NCI-H345 treated with DMSO at 0.1 percent for 48 hours (cell line): ENCODE measurements around the gene GNL3.
"Not testable (repeated sequence)": the region's sequence is repeated elsewhere in the genome, so short reads cannot be mapped to it uniquely, and the experiment has no call there.

Source experiments
- DNase-seq: peaks from one replicate; lab custom pipeline; 2025; ENCODE audit not compliant: unreplicated experiment; lab: John Stamatoyannopoulos, UW

The GNL3 gene, protein sequence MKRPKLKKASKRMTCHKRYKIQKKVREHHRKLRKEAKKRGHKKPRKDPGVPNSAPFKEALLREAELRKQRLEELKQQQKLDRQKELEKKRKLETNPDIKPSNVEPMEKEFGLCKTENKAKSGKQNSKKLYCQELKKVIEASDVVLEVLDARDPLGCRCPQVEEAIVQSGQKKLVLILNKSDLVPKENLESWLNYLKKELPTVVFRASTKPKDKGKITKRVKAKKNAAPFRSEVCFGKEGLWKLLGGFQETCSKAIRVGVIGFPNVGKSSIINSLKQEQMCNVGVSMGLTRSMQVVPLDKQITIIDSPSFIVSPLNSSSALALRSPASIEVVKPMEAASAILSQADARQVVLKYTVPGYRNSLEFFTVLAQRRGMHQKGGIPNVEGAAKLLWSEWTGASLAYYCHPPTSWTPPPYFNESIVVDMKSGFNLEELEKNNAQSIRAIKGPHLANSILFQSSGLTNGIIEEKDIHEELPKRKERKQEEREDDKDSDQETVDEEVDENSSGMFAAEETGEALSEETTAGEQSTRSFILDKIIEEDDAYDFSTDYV

DNA sequence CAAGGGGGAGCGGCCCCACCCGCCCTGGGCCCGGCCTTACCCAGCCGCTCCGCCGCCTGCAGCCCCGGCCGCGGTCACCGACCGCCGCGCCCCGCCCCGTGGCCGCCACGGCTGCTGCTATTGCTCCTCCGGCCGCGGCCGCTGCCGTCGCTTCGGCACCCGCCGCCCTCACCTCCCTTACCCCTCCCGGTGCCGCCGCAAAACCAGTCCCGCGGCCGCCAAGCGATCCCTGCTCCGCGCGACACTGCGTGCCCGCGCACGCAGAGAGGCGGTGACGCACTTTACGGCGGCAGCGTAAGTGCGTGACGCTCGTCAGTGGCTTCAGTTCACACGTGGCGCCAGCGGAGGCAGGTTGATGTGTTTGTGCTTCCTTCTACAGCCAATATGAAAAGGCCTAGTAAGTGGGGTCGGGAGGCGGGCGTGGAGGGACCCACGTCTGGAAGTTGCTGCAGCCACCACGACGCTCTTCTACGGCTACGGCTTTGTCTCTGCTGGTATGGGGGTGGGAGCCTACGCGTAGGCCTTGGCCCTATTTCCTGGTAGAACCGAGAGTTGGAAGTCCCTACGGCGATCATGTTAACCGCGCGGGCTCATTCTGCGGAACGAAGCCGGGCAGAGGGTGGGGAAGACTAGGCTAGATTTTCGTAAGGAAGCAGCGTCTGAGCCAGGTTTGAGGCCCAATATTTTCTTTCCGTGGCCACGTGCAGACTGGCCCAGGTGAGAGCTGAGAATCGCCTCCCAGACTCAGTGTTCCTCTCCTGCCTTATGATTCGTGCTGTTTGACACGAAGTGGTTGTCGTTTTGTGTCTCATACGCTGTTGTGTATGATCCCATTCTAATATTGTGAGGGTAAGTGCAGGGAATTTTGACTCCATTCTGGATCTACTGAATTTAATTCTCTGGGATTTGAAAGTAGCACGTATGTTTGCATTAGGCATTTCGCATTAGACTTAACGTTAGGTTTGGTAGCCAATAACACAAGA is at the start of gene GNL3, which contains the start of gene PBRM1:
GNL3 (plus strand) TSS at position 324 of the 983 bp plus-strand sequence; CDS start at position 385, 61 bp downstream.
PBRM1 (minus strand) TSS at position 205 of the 983 bp plus-strand sequence.
- peak; percentile 68 for DNase-seq

DNA sequence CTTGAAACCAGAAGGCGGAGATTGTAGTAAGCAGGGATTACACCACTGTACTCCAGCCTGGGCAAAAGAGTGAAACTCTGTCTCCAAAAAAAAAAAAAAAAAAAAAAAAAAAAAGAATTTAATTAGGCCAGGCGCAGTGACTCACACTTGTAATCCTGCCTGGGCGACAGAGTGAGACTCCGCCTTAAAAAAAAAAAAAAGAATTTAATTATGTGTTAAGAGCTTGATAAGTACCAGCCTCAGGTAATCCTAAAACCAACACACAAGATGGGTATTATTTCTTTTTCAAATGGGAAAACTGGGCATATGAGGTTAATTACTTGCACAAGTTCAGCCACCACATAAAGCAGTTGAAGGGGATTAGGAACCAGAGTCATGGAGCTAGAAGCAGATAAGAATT is 49.2 kb upstream of the GNL3 start:
- DNase-seq: no peak

DNA sequence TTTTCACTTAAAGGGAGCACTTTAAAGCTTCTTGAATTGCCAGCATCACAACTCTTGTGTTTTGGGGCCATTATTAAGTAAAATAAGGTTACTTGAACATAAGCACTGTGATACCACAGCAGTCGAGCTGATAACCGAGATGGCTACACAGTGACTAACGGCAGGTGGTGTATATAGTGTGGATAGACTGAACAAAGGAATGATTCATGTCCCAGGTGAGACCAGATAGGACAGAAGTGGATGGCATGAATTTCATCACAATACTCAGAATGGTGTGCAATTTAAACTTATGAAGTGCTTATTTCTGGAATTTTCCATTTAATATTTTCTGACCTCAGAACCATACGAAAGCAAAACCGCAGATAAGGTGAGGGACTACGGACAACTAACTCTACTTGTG is 40.3 kb upstream of the GNL3 start:
- DNase-seq: no peak

DNA sequence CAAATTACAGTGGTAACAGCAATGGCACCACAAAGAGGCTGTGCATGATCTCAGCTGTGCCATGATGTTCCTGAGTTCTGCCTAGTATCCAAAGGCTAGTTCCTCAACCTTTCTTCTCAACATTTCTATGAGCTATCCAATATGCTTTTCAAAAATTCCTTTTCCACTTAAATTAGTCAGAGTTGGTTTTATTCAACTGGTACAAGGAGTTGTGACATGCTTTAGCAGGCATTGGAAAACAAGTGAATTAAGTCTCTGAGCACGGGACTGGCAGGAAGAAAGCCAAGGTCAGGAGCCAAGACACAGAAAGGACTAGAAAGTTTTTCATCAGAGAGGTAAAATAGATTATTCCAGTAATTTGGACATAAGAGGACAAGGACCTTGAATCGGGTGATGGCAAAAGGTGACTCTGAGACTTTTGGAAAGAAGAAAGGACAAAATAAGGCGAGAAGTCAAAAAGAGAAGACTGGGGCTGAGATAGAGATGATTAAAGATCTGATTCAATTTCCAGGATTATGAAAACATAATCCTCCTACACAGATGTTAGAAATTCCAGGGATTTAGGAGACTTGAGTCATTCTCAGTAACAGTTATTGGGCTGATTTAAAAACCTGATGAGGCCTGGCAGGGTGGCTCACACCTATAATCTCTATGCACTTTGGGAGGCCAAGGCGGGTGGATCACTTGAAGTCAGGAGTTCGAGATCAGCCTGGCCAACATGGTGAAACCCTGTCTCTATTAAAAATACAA is 36.2 kb upstream of the GNL3 start:
- DNase-seq: no peak

DNA sequence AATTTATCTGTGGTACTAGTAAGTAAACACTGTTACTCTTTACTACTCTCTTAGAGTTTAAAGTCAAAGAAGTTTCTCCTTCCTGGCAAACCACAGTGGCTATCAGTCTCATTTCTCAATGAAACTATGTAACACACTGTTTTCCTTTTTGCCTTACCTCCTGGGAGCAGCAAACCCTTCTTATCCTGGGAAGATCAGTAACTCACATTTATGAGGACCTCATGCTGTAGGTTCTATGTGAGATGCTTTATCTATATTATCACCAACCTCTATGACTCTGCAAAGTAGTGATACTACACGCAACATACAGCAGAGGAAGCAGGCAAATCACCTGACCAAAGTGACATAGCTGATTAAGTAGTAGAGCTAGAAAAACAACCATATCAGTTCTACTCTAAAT is 35.4 kb upstream of the GNL3 start:
- no peak for DNase-seq

DNA sequence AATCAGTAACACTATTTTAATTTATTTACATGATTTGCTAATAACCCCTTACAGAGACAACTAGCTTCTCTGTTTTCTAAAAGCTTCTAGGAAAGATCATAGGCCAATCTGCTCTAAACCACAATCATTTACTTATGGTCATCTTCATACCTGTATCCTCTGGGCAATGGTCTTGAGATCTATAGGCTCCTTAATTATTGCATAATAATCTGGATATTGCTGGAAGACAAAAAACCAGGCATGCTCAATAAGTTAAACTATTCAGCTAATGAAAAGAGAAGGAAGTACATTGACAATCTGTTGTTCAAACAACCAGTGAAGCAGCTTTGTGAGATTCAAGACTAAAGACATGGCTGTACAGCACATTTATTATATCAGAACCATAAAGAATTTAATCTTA is 34.2 kb upstream of the GNL3 start:
- no peak for DNase-seq

DNA sequence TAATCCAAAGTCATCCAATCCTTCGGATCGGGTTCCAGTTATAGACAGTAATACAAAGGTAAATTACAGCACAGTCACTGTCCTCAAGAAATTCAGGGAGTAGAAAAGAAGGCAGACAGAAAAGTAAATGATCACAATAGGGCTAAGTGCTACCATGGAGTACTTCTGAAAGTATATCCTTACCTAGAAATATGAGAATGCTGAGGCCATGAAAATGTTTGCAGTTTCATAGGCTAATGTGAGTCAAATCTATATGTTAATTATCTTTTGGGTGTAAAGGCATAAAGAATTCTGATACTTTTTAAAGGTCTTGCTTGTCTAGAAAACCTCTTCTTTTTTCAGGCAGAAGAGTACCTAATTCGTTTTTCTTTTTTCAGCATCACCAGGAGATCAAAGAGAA is 29.9 kb upstream of the GNL3 start:
- DNase-seq: no peak

DNA sequence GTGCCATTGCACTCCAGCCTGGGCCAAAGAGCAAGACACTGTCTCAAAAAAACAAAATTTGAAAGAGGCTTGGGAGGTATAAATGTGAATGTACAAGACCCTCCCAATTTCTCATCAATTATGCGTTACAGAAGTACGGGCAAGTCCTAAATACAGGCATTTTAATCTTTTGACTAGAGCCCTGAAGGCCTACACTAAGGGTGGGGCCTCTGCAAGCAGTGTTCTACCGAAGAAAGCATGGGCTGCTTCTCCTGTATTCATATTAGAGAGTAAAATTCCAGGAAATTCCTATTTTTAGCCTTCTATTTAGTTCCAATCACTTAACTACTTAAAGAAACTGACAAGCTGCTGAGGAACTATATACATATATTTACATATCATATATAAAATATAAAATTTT is 25.8 kb upstream of the GNL3 start:
- DNase-seq: no peak

DNA sequence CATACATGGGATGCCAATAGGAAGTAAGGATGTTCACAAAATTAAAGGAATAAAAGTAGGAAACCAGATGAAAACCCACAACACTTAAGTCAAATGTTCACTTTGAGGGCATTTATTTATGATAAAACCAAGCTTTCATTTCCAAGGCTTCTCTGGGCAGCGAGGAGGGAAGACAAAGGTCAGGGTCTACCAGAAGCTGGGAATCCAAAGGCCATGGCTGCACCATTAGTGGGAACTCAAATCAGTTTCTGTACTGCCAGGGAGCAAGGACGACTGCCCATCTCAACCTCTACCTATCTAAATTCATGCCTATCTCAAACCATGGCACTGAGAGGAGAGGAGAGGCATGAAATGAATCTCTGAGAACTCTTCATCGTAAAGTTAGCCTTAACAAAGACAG is 22.7 kb upstream of the GNL3 start:
- DNase-seq: no peak

DNA sequence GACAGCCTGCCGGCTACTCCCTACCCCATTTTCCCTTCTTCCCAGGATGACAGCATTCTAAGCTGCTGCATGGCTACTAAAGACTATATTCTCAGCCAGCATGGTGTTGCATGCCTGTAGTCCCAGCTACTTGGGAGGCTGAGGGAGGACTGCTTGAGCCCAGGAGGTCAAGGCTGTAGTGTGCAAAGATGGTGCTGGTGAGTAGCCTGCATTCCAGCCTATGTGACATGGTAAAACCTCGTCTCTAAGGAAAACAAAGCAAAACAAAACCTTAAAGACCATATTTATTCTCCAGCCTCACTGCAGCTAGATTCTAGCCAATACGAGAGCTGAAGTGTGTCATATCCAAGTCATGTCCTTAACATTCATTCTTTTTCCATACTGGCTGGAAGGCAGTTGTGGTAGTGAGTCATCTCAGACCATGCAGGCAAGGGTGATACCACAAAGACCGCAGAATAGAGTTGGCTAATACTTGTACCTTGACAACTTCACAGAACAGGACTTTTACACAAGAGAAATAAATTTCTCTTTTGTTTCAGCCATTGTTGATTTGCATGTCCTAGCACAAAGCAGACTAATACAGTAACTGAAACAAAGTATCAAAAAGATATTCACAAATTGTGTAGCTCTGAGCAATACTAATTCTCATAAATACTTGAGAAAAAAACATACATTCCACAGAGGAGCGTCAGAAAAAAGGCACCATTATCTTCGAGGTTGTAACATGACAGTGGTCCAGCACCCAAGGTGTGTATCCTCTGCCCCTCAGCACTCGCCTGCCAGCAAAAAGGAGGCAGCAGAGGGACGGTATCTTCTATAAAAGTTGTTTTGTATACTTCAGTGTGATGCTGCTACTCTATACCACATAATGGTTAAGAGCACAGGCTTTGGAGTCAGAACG is 15.0 kb upstream of the GNL3 start:
- DNase-seq: no peak

DNA sequence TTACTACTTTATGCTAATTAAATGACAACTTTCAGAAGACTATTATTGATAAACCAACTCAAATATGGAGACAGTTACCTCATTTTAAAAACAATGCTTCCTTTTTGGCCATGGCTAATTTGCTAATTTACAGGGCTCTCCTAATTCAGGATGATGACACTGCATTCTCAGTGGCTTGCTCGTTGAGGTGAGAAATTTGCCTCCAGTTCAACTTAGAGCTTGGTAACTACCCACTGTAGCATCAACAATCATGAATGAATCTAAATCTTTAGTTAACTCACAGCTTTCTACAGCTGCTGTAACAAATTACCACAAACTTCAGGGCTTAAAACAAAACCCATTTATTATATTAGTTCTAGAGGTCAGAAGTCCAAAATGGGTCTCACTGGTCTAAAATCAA is 14.2 kb upstream of the GNL3 start:
- no peak for DNase-seq

DNA sequence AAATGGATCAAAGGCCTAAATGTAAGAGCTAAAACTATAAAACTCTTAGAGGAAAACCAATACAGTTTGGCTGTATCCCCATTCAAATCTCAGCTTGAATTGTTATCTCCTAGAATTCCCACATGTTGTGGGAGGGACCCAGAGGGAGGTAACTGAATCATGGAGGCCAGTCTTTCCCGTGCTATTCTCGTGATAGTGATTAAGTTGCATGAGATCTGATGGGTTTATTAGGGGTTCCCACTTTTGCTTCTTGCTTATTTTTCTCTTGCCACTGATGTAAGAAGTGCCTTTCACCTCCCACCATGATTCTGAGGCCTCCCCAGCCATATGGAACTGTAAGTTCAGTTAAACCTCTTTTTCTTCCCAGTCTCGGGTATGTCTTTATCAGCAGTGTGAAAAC is 9.6 kb upstream of the GNL3 start:
- not testable (repeated sequence) for DNase-seq

DNA sequence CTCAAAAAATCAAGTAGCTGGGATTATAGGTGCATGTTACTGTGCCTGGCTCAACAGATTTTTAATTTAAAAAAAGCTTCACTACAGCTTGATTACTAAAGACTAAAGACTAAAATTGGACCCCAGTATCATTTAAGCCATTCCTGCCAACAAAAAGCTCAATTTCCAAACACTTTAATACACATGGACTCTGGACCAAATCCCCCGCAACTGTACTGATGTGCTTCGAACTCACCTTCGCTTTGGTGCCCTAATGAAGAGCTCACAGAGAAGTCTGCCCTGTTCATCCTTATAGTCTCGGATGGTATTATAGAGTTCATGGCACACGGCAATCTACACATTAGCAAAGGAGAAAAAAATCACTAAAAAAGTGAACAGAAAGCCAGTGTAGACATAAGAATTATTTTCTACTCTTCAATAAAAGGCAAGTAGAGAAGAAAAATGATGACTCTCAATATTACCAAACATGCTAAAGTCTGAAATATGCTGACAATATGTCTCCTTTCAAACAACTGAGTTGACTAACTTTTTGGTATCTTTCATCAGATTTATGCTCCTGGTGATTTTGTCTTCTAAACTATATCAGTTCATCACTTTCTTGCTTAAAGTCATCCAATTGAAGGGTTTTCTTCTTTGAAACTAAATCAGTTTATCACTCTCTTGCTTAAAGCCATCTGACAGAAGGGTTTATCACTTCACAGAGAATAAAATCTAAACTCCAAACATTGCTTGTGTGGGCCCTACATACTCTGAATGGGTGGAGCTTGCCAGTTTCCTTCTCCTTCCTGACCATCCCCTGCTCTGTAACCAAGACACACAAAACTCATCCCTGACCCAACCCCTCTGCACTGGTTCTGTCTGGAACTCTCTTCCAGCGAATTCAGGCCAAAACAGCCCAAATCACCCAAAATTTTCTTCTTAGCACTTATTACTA is 7.3 kb upstream of the GNL3 start:
- DNase-seq: no peak

DNA sequence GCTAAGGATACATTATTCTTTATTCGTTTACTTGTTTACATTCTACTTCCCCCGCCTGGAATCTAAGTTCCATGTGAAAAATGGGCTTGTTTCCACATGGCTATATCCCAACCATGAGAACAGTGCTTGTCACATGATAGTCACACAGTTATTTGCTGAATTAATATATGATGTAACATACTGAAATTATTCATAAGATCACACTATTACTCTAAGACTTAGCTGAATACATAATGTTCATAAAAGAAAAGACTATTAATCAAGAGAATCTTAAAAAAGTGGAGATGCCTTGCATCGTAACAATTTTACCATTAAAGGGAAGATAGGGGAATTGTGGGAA is 6.7 kb upstream of the GNL3 start:
- no peak for DNase-seq

DNA sequence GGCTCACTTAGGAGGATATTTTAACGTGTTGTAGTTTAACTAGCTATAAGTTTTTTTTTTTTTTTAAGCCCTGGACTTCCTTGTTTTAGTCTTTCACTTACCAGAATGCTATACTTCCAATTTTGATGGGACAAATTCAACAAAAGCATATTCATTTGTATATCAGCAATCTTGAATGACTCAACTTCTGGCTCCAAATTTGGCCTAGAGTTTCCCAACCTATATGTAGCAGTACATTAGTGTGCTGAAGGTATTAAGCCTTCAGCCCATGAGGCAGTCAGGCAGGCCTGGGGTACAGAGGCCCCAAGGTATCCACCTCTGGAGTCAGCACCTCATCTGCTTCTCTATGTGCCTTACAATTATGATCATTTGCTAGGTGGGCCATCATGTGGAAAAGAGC is 6.0 kb upstream of the GNL3 start:
- DNase-seq: no peak

DNA sequence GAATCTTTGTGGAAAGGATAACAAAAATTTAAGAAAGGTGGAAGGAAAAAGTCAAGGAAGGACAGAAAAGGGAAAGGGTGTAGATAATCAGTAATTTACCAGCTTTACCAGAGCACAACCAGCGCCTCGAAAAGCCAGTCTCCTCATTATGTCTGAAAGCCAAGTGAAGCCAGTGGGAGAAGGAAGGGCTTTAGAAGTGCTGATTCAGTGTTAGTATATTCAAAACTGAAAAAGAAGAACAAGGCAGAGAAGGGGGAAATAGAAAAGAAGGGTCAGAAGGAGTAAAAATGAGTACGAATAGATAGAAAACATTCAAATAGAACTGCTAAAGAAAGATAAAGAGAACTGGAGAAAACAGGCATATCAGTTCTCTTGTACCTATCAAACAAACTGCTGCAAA is 4.2 kb upstream of the GNL3 start:
- no peak for DNase-seq

DNA sequence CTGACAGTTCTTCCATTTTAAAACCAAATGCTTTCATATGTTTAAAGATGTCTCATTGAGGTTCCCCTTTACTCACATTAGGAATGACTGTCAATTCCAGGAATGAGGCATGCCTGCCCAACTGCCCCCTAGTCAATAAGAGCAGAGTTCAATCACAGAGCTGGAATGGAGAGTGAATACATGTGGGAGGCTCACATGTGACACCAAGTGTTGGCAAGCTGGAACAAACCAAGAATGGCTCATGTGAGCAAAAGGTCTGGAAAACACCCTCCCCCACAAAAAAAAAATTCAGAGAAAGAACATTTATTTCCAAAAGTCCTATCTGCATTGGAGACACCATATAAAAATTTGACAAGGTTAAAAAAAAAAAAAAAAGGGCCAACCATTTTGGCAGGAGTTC is 3.8 kb upstream of the GNL3 start:
- DNase-seq: no peak

DNA sequence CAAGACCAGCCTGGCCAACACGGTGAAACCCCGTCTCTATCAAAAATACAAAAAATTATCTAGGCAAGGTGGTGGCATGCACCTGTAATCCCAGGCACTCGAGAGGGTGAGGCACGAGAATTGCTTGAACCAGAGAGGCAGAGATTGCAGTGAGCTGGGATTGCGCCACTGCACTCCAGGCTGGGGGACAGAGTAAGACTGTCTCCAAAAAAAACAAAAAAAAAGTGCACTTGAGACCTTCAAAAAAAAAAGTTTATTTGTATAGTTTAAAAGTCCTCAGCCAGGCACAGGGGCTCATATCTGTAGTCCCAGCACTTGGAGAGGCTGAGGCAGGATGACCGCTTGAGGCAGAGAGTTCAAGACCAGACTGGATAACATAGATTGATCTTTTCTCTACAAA is 2.2 kb upstream of the GNL3 start:
- DNase-seq: no peak

DNA sequence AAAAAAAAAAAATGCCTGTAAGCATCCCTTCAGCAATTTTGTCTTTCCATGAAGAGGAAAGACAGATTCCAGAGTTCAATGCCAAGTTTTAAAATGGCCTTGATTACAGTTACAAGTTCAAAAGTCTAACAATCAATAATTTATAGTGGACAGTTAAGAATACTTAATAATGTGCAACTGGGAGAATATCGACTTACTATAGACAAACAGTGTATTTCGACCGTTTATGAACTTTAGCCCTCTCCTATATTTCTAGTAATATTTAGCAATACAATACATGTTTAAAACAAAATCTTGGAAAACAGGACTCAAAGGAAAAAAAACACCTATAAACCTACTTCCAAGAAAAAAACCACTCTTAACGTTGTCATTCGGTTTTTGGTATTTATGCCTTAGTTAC is 1.6 kb upstream of the GNL3 start:
- no peak for DNase-seq
